WTC11 (cell line): ENCODE data around the gene SFT2D1. TPM values are rescaled to one million over a fixed set of nuclear protein-coding genes. Genes with fewer than 3 reads are reported as not detected.

Experiments
- ATAC-seq: fragments of 200-7000 bp; cut with Tn5 transposase; 2 replicates; pipeline ENCODE4 v1.10.0; 2021; ENCODE audit warnings: mild to moderate bottlenecking, moderate library complexity
- CTCF ChIA-PET: fragments of 300-600 bp; sonication (Branson Sonifier 250); formaldehyde crosslinking; loops from one replicate; lab custom pipeline; 2021; ENCODE audit warnings: antibody characterized with exemption; lab: Charles Lee
- POLR2A ChIA-PET: fragments of 350-600 bp; sonication (Branson Sonifier 250); formaldehyde crosslinking; loops from one replicate; lab custom pipeline; 2021; ENCODE audit warnings: antibody characterized with exemption; lab: Charles Lee
- DNase-seq: peaks from one replicate; pipeline ENCODE4 v3.0.0; 2021; ENCODE audit warnings: low spot score
- H3K27ac Mint-ChIP-seq: 2 replicates; pipeline ENCODE4 v1.8.0; 2021; ENCODE audit warnings: mixed read lengths
- H3K27me3 Mint-ChIP-seq: 2 replicates; pipeline ENCODE4 v1.8.0; 2021; ENCODE audit warnings: low read depth, mild to moderate bottlenecking, moderate library complexity, mixed read lengths
- H3K36me3 Mint-ChIP-seq: 2 replicates; pipeline ENCODE4 v1.8.0; 2021; ENCODE audit warnings: mixed read lengths
- H3K4me1 Mint-ChIP-seq: 2 replicates; pipeline ENCODE4 v1.8.0; 2022; ENCODE audit warnings: mixed read lengths
- H3K4me3 Mint-ChIP-seq: 2 replicates; pipeline ENCODE4 v1.8.0; 2021; ENCODE audit warnings: mild to moderate bottlenecking, moderate library complexity, mixed read lengths
- H3K9me3 Mint-ChIP-seq: 2 replicates; pipeline ENCODE4 v1.8.0; 2021; ENCODE audit warnings: mixed read lengths
- ATF1 ChIP-seq: sonication (generic); formaldehyde crosslinking; IDR thresholded peaks from 2 replicates; pipeline ENCODE4 v1.8.1; 2023; ENCODE audit warnings: mild to moderate bottlenecking, moderate library complexity, missing genetic modification reagents
- CBFB ChIP-seq: sonication (generic); formaldehyde crosslinking; IDR thresholded peaks from 2 replicates; pipeline ENCODE4 v1.8.1; 2022; ENCODE audit warnings: mild to moderate bottlenecking, low read depth, missing genetic modification reagents
- ETV6 ChIP-seq: sonication (generic); formaldehyde crosslinking; IDR thresholded peaks from 2 replicates; pipeline ENCODE4 v1.8.1; 2022; ENCODE audit warnings: mild to moderate bottlenecking, missing genetic modification reagents
- FOXK1 ChIP-seq: sonication (generic); formaldehyde crosslinking; IDR thresholded peaks from 2 replicates; pipeline ENCODE4 v1.8.0; 2022; ENCODE audit warnings: mild to moderate bottlenecking, moderate library complexity, missing genetic modification reagents
- GABPB1 ChIP-seq: sonication (generic); formaldehyde crosslinking; IDR thresholded peaks from 2 replicates; pipeline ENCODE4 v1.8.1; 2023; ENCODE audit warnings: mild to moderate bottlenecking, missing genetic modification reagents
- GTF2I ChIP-seq: fragments of 250-450 bp; sonication (Bioruptor Pico); conservative IDR thresholded peaks from 2 replicates; pipeline ENCODE4 v1.4.0; 2021; ENCODE audit warnings: mild to moderate bottlenecking
- JAZF1 ChIP-seq: fragments of 250-450 bp; sonication (Bioruptor Pico); IDR thresholded peaks from 2 replicates; pipeline ENCODE4 v1.9.0; 2021; ENCODE audit warnings: moderate library complexity, mild to moderate bottlenecking, inconsistent platforms
- MXD4 ChIP-seq: fragments of 250-450 bp; sonication (Bioruptor Pico); IDR thresholded peaks from 2 replicates; pipeline ENCODE4 v1.8.0; 2021; ENCODE audit warnings: mild to moderate bottlenecking, moderate library complexity, borderline replicate concordance
- MYBL2 ChIP-seq: sonication (generic); formaldehyde crosslinking; IDR thresholded peaks from 2 replicates; pipeline ENCODE4 v1.8.1; 2023; ENCODE audit warnings: mild to moderate bottlenecking, moderate library complexity, missing genetic modification reagents
- NFATC4 ChIP-seq: fragments of 250-450 bp; sonication (Bioruptor Pico); IDR thresholded peaks from 2 replicates; pipeline ENCODE4 v1.9.0; 2021; ENCODE audit warnings: mild to moderate bottlenecking
- NR1H2 ChIP-seq: sonication (generic); formaldehyde crosslinking; IDR thresholded peaks from 2 replicates; pipeline ENCODE4 v1.9.0; 2021; ENCODE audit warnings: mild to moderate bottlenecking, moderate library complexity, missing genetic modification reagents
- NR2C2 ChIP-seq: sonication (generic); formaldehyde crosslinking; IDR thresholded peaks from 2 replicates; pipeline ENCODE4 v1.8.0; 2022; ENCODE audit warnings: mild to moderate bottlenecking, missing genetic modification reagents
- PRRX2 ChIP-seq: fragments of 250-450 bp; sonication (Bioruptor Pico); IDR thresholded peaks from 2 replicates; pipeline ENCODE4 v1.8.0; 2021; ENCODE audit warnings: mild to moderate bottlenecking
- RELA ChIP-seq: sonication (generic); formaldehyde crosslinking; IDR thresholded peaks from 2 replicates; pipeline ENCODE4 v1.8.1; 2022; ENCODE audit warnings: missing genetic modification reagents, mild to moderate bottlenecking, borderline replicate concordance
- RORB ChIP-seq: fragments of 250-450 bp; sonication (Bioruptor Pico); IDR thresholded peaks from 2 replicates; pipeline ENCODE4 v1.9.0; 2021; ENCODE audit warnings: mild to moderate bottlenecking
- SMAD3 ChIP-seq: sonication (generic); formaldehyde crosslinking; IDR thresholded peaks from 2 replicates; pipeline ENCODE4 v1.8.0; 2022; ENCODE audit warnings: missing genetic modification reagents, mild to moderate bottlenecking, borderline replicate concordance
- SP1 ChIP-seq: sonication (generic); formaldehyde crosslinking; conservative IDR thresholded peaks from 2 replicates; pipeline ENCODE4 v1.8.1; 2022; ENCODE audit warnings: missing genetic modification reagents
- TP53 ChIP-seq: sonication (generic); formaldehyde crosslinking; IDR thresholded peaks from 2 replicates; pipeline ENCODE4 v1.8.1; 2023; ENCODE audit warnings: mild to moderate bottlenecking, missing genetic modification reagents
- ZNF396 ChIP-seq: fragments of 250-450 bp; sonication (Bioruptor Pico); IDR thresholded peaks from 2 replicates; pipeline ENCODE4 v1.8.0; 2021; ENCODE audit warnings: mild to moderate bottlenecking, moderate library complexity, borderline replicate concordance
- total RNA-seq: library from RNA; stranded (reverse); gene quantifications from 3 replicates; pipeline ENCODE4 v1.2.3, GENCODE V29; 2021
- TF ChIP-seq, protein P1 (sequence below): sonication (generic); formaldehyde crosslinking; IDR thresholded peaks from 2 replicates; pipeline ENCODE4 v1.8.0; 2023; ENCODE audit warnings: missing genetic modification reagents, mild to moderate bottlenecking, borderline replicate concordance
- TF ChIP-seq, protein P2 (sequence below): sonication (generic); formaldehyde crosslinking; IDR thresholded peaks from 2 replicates; pipeline ENCODE4 v1.8.0; 2023; ENCODE audit warnings: mild to moderate bottlenecking, missing genetic modification reagents
- TF ChIP-seq, protein P3 (sequence below): sonication (generic); formaldehyde crosslinking; IDR thresholded peaks from 2 replicates; pipeline ENCODE4 v1.8.0; 2022; ENCODE audit warnings: mild to moderate bottlenecking, missing genetic modification reagents
- TF ChIP-seq, protein P4 (sequence below): fragments of 200-600 bp; IDR thresholded peaks from 2 replicates; pipeline ENCODE4 v1.8.0; 2022; ENCODE audit warnings: antibody characterized with exemption
- TF ChIP-seq, protein P5 (sequence below): sonication (generic); formaldehyde crosslinking; IDR thresholded peaks from 2 replicates; pipeline ENCODE4 v1.8.1; 2022; ENCODE audit warnings: mild to moderate bottlenecking, missing genetic modification reagents, moderate library complexity, borderline replicate concordance
- TF ChIP-seq, protein P6 (sequence below): fragments of 250-450 bp; sonication (Bioruptor Pico); IDR thresholded peaks from 2 replicates; pipeline ENCODE4 v1.9.0; 2021; ENCODE audit warnings: mild to moderate bottlenecking
- TF ChIP-seq, protein P7 (sequence below): sonication (generic); formaldehyde crosslinking; IDR thresholded peaks from 2 replicates; pipeline ENCODE4 v1.8.1; 2023; ENCODE audit warnings: mild to moderate bottlenecking, missing genetic modification reagents, moderate library complexity

SFT2D1 gene
- total RNA-seq, 1 experiment from 2014 or later = 53.1 TPM

DNA sequence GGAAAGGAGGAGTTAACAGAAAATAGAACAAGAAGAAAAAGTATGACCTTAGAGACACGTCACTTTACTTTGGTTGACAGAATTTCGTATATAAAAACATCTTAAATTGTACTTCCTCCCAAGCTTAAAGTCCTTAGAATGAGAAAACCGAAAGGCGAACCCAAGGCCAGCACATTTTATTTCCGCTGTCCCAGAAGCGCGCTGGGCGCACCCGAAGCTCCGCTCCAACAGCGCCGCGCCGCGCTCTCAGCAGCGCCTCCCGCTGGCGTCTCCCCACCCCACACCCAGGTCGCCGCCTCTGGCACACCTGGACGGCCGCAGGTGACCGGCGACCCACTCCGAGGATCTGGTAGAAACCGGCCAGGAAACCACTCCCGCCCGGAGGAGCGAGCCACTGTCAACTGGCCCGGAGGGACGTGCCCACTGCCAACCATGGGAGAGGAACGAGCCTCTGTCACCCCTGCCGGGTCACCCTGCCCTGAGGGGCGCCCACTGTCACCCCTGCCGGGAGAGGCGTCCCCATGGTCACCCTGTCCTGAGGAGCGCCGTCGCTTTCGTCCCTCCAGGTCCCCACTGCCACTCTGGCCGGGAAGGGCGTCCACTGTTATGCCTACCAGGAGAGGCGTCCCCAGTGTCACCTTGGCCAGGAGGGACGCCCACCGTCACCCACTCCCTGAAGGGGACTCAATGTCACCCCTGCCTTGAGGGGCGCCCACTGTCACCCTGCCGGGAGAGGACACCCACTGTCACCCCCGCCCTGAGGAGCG is 39.6 kb upstream of the SFT2D1 start:
- DNase-seq (peak; percentile 87), ATAC-seq (peak; percentile 50)
- no peaks in the 10 kb centered on the region; the same call in 1 of the 2 replicates for H3K27me3 Mint-ChIP-seq
- peak overlapping the region; percentile 36; the same call in 1 of the 2 replicates for H3K27ac Mint-ChIP-seq
- peak overlapping the region; percentile 79 for H3K4me3 Mint-ChIP-seq
- POLR2A ChIA-PET = interaction anchor here (1.1 kb wide), 2 partner anchors 18 to 51 kb away, joined by 3 to 5 read pairs; no protein-coding TSS in a partner anchor
- H3K9me3 Mint-ChIP-seq = no peaks in the 10 kb centered on the region
- peaks cover 8% of the 10 kb centered on the region for H3K4me1 Mint-ChIP-seq
- CTCF ChIA-PET = interaction anchor here (0.6 to 2.9 kb wide), 33 partner anchors 8 to 635 kb away, joined by 3 to 27 read pairs (median 4); partner anchors contain the start of genes PRR18, RPS6KA2 and SFT2D1
- H3K36me3 Mint-ChIP-seq = no peaks in the 10 kb centered on the region
- no peak for TF ChIP-seq RORB (CRISPR knock-in tag)
- TF ChIP-seq NFATC4 = no peak
- TF ChIP-seq SMAD3 (CRISPR knock-in tag) = no peak
- TF ChIP-seq ATF1 (CRISPR knock-in tag) = no peak
- no peak for TF ChIP-seq TP53 (CRISPR knock-in tag)
- TF ChIP-seq, protein P1, sequence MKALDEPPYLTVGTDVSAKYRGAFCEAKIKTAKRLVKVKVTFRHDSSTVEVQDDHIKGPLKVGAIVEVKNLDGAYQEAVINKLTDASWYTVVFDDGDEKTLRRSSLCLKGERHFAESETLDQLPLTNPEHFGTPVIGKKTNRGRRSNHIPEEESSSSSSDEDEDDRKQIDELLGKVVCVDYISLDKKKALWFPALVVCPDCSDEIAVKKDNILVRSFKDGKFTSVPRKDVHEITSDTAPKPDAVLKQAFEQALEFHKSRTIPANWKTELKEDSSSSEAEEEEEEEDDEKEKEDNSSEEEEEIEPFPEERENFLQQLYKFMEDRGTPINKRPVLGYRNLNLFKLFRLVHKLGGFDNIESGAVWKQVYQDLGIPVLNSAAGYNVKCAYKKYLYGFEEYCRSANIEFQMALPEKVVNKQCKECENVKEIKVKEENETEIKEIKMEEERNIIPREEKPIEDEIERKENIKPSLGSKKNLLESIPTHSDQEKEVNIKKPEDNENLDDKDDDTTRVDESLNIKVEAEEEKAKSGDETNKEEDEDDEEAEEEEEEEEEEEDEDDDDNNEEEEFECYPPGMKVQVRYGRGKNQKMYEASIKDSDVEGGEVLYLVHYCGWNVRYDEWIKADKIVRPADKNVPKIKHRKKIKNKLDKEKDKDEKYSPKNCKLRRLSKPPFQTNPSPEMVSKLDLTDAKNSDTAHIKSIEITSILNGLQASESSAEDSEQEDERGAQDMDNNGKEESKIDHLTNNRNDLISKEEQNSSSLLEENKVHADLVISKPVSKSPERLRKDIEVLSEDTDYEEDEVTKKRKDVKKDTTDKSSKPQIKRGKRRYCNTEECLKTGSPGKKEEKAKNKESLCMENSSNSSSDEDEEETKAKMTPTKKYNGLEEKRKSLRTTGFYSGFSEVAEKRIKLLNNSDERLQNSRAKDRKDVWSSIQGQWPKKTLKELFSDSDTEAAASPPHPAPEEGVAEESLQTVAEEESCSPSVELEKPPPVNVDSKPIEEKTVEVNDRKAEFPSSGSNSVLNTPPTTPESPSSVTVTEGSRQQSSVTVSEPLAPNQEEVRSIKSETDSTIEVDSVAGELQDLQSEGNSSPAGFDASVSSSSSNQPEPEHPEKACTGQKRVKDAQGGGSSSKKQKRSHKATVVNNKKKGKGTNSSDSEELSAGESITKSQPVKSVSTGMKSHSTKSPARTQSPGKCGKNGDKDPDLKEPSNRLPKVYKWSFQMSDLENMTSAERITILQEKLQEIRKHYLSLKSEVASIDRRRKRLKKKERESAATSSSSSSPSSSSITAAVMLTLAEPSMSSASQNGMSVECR (CRISPR knock-in tag) = peak; percentile 62
- TF ChIP-seq NR1H2 (CRISPR knock-in tag) = no peak
- no peak for TF ChIP-seq SP1 (CRISPR knock-in tag)
- TF ChIP-seq ZNF396 = no peak
- no peak for TF ChIP-seq RELA (CRISPR knock-in tag)
- TF ChIP-seq ETV6 (CRISPR knock-in tag) = no peak
- TF ChIP-seq, protein P2, sequence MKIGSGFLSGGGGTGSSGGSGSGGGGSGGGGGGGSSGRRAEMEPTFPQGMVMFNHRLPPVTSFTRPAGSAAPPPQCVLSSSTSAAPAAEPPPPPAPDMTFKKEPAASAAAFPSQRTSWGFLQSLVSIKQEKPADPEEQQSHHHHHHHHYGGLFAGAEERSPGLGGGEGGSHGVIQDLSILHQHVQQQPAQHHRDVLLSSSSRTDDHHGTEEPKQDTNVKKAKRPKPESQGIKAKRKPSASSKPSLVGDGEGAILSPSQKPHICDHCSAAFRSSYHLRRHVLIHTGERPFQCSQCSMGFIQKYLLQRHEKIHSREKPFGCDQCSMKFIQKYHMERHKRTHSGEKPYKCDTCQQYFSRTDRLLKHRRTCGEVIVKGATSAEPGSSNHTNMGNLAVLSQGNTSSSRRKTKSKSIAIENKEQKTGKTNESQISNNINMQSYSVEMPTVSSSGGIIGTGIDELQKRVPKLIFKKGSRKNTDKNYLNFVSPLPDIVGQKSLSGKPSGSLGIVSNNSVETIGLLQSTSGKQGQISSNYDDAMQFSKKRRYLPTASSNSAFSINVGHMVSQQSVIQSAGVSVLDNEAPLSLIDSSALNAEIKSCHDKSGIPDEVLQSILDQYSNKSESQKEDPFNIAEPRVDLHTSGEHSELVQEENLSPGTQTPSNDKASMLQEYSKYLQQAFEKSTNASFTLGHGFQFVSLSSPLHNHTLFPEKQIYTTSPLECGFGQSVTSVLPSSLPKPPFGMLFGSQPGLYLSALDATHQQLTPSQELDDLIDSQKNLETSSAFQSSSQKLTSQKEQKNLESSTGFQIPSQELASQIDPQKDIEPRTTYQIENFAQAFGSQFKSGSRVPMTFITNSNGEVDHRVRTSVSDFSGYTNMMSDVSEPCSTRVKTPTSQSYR (CRISPR knock-in tag) = no peak
- TF ChIP-seq, protein P3, sequence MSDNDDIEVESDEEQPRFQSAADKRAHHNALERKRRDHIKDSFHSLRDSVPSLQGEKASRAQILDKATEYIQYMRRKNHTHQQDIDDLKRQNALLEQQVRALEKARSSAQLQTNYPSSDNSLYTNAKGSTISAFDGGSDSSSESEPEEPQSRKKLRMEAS (CRISPR knock-in tag) = peak; percentile 28; the same call in 1 of the 2 replicates
- TF ChIP-seq, protein P4, sequence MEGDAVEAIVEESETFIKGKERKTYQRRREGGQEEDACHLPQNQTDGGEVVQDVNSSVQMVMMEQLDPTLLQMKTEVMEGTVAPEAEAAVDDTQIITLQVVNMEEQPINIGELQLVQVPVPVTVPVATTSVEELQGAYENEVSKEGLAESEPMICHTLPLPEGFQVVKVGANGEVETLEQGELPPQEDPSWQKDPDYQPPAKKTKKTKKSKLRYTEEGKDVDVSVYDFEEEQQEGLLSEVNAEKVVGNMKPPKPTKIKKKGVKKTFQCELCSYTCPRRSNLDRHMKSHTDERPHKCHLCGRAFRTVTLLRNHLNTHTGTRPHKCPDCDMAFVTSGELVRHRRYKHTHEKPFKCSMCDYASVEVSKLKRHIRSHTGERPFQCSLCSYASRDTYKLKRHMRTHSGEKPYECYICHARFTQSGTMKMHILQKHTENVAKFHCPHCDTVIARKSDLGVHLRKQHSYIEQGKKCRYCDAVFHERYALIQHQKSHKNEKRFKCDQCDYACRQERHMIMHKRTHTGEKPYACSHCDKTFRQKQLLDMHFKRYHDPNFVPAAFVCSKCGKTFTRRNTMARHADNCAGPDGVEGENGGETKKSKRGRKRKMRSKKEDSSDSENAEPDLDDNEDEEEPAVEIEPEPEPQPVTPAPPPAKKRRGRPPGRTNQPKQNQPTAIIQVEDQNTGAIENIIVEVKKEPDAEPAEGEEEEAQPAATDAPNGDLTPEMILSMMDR = peak; percentile 81
- peak; percentile 71 for TF ChIP-seq GABPB1 (CRISPR knock-in tag)
- no peak for TF ChIP-seq NR2C2 (CRISPR knock-in tag)
- TF ChIP-seq, protein P5, sequence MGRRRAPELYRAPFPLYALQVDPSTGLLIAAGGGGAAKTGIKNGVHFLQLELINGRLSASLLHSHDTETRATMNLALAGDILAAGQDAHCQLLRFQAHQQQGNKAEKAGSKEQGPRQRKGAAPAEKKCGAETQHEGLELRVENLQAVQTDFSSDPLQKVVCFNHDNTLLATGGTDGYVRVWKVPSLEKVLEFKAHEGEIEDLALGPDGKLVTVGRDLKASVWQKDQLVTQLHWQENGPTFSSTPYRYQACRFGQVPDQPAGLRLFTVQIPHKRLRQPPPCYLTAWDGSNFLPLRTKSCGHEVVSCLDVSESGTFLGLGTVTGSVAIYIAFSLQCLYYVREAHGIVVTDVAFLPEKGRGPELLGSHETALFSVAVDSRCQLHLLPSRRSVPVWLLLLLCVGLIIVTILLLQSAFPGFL (CRISPR knock-in tag) = no peak
- no peak for TF ChIP-seq FOXK1 (CRISPR knock-in tag)
- no peak for TF ChIP-seq CBFB
- TF ChIP-seq, protein P6, sequence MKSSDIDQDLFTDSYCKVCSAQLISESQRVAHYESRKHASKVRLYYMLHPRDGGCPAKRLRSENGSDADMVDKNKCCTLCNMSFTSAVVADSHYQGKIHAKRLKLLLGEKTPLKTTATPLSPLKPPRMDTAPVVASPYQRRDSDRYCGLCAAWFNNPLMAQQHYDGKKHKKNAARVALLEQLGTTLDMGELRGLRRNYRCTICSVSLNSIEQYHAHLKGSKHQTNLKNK (CRISPR knock-in tag) = no peak
- TF ChIP-seq PRRX2 (CRISPR knock-in tag) = no peak
- TF ChIP-seq GTF2I = no peak
- TF ChIP-seq MXD4 (CRISPR knock-in tag) = no peak
- TF ChIP-seq, protein P7, sequence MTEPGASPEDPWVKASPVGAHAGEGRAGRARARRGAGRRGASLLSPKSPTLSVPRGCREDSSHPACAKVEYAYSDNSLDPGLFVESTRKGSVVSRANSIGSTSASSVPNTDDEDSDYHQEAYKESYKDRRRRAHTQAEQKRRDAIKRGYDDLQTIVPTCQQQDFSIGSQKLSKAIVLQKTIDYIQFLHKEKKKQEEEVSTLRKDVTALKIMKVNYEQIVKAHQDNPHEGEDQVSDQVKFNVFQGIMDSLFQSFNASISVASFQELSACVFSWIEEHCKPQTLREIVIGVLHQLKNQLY = no peak
- no peak for TF ChIP-seq MYBL2
- no peak for TF ChIP-seq JAZF1 (CRISPR knock-in tag)
